VCaP (cell line): ENCODE results near the gene SPATA3.
"Not testable (repeated sequence)": the region's sequence is repeated elsewhere in the genome, so short reads cannot be mapped to it uniquely, and the experiment has no call there.

Experiments
- H3K27ac ChIP-seq: fragments of 450-650 bp; 2 replicates; pipeline ENCODE4 v1.5.1; 2017
- TF ChIP-seq, protein P1 (sequence below): fragments of 450-650 bp; conservative IDR thresholded peaks from 2 replicates; pipeline ENCODE4 v1.5.1; 2017; ENCODE audit warnings: mild to moderate bottlenecking, moderate library complexity

SPATA3 gene

DNA sequence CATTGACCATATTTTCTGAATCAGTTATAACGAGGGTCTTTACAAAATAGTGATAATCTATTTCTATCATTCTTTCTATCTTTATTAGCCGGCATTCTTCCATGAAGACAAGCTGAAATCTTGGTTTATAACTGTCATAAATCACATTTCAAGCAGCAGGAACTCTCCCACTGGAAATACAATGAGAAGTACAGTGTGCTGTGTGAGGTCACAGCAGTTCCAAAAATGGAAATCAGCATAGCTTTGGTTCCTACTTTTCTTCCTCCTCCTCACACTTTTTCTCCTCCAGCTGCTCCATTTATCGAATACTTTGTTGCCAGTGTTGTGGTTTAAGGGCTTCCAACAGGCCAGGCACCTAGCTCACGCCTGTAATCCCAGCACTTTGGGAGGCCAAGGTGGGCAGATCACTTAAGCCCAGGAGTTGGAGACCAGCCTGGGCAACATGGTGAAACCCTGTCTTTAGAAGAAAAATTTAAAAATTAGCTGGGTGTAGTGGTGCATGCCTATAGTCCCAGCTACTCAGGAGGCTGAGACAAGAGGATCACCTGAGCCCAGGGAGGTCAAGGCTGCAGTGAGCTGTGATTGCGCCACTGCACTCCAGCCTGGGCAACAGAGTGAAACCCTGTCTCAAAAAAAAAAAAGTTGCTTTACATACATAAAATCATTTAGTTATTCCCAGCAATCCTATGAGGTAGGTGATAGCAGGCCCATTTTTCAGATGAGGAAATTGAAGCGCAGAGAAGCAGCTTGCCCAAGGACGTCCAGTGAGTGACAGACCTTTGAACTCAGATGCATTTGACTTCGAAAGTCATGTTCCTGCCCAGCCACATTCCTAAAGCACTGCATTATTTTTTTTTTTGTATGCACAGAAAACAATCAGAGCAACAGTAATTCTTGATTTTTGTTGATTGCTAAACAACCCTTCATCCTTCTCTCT is 36.8 kb upstream of the SPATA3 start:
- no peak overlapping the region for H3K27ac ChIP-seq

DNA sequence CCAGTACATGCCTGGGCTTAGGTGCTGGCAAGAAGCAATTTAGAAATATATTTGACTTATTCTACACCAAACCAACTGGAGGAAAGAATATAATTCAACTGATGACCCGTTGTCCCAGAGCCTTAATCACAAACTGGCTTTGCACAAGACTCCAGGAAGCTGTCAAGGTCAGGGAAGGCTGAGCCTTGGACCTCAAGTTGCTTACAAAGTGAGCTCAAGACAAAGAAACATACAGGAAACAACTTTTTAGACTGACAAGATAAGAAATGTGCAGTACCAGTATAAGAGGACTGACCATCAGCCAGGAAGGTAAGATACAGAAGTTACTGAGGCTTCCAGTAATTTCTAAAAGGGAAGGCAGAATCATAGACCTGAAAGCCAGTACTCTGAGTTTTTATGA is 35.9 kb upstream of the SPATA3 start:
- TF ChIP-seq, protein P1, sequence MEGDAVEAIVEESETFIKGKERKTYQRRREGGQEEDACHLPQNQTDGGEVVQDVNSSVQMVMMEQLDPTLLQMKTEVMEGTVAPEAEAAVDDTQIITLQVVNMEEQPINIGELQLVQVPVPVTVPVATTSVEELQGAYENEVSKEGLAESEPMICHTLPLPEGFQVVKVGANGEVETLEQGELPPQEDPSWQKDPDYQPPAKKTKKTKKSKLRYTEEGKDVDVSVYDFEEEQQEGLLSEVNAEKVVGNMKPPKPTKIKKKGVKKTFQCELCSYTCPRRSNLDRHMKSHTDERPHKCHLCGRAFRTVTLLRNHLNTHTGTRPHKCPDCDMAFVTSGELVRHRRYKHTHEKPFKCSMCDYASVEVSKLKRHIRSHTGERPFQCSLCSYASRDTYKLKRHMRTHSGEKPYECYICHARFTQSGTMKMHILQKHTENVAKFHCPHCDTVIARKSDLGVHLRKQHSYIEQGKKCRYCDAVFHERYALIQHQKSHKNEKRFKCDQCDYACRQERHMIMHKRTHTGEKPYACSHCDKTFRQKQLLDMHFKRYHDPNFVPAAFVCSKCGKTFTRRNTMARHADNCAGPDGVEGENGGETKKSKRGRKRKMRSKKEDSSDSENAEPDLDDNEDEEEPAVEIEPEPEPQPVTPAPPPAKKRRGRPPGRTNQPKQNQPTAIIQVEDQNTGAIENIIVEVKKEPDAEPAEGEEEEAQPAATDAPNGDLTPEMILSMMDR = no peak
- H3K27ac ChIP-seq = no peak overlapping the region

More for the DNA sequence above, 36.8 kb upstream of the SPATA3 start:
- TF ChIP-seq, protein P1 = no peak

DNA sequence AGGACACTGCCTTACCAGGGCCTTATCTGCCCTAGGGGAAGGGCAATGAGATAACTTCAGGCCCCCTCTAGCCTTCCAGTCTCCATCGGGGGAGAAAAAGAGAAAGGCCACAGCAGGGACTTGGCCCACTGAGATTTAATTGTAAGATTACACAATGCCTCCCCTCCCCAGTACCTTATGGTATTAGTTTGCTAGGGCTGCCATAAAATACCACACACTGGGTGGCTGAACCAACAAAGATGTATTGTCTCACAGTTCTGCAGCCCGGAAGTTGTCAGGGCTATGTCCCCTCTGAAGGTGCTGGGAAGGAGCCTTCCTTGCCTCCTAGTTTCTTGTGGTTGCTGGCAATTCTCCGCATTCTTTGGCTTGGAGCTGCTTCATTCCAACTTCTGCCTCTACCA is 34.8 kb upstream of the SPATA3 start:
- H3K27ac ChIP-seq = no peak overlapping the region
- TF ChIP-seq, protein P1 = no peak

DNA sequence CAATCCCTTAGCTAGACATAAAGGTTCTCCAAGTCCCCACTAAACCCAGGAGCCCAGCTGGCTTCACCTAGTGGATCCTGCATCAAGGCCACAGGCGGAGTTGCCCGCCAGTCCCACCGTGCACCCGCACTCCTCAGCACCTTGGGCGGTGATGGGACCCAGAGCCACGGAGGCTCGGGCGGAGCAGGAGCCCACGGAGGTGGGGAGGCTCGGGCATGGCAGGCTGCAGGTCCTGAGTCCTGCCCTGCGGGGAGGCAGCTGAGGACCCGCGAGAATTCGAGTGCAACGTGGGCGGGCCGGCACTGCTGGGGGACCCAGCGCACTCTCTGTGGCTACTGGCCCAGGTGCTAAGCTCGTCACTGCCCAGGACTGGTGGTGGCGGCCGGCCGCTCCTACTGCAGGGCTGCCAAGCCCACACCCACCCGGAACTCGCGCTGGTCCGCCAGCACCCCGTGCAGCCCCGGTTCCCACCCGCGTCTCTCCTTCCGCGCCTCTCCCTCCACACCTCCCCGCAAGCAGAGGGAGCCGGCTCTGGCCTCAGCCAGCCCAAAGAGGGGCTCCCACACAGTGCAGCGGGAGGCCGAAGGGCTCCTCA is 31.7 kb upstream of the SPATA3 start:
- TF ChIP-seq, protein P1 = no peak
- H3K27ac ChIP-seq = no peak overlapping the region

DNA sequence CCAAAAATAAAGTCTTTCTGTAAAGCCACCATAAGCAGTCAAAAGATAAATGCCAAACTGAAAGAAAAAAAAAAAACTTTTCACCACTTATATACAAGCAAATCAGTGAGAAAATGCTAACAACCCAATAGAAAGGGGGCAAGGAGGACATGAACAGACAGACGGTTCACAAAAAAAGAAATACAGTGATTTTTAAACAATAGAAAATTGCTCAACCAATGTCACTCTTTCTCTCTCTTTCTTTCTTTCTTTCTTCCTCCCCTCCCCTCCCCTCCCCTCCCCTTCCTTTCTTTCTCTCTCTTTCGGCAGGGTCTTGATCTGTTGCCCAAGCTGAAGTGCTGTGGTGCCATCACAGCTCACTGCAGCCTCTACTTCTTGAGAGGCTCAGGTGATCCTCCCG is 28.8 kb upstream of the SPATA3 start:
- TF ChIP-seq, protein P1 = no peak
- H3K27ac ChIP-seq = no peak overlapping the region

DNA sequence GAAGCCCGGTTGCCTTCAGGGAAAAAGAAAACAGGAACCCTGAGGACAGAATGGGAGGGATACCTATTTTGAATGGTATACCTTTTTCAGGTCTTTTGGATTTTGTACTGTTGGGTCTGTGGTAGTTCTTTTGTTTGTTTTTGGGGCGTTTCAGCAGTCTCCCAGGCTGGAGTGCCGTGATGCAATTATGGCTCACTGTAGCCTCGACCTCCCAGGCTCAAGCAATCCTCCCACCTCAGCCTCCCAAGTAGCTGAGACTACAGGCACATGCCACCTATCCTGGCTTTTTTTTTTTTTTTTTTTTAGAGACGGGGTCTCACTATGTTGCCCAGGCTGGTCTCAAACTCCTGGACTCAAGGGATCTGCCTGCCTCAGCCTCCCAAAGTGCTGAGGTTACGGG is 27.6 kb upstream of the SPATA3 start:
- H3K27ac ChIP-seq = not testable (repeated sequence)

DNA sequence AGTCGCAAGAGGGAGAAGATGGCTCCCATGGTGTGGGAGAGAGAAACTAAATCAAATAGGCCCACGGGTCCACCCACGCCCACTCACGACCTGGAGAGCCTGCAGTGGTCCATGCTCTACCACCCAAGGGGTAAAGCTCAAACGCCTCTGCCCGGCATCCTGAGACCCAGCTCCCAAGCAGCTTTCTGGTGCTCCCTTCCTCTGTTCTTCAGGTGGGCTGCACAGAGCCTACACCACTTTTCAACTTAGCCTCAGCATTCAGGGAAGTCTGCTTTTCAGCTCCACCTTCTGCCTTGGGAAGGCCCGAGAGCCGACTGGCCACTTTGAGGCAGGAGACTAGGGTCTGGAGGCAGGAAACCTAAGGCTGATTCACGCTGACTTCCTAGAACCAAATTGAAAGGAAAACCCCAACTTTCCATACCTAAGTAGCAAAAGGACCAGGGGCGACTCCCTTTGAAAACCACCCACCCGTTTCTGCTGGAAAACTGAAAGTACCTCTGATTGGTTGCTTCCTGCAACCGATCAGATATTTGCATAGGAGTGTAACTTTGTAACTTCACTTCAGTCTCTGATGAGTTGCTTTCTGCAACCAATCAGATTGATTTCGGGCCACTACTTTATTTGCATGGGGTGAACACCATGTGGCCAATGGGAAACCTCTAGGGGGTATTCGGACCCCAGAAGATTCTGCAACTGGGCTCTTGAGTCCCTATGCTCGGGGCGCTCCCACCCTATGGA is 26.8 kb upstream of the SPATA3 start:
- no peak overlapping the region for H3K27ac ChIP-seq

More for the DNA sequence above, 26.8 kb upstream of the SPATA3 start:
- TF ChIP-seq, protein P1 = no peak
